GM23248 (cell line): ENCODE data around the gene RFX4.

Experiments used
- EZH2 ChIP-seq: fragments of 200-600 bp; sonication (generic); IDR thresholded peaks from 2 replicates; pipeline ENCODE4 v1.6.1; 2018; ENCODE audit warnings: antibody characterized with exemption, mild to moderate bottlenecking; ENCODE audit not compliant: insufficient read depth, poor library complexity, severe bottlenecking
- EZH2phosphoT487 ChIP-seq: fragments of 200-600 bp; sonication (generic); IDR thresholded peaks from 2 replicates; pipeline ENCODE4 v1.6.1; 2018; ENCODE audit warnings: antibody characterized with exemption, moderate library complexity, mild to moderate bottlenecking, low read depth; ENCODE audit not compliant: insufficient read depth

DNA sequence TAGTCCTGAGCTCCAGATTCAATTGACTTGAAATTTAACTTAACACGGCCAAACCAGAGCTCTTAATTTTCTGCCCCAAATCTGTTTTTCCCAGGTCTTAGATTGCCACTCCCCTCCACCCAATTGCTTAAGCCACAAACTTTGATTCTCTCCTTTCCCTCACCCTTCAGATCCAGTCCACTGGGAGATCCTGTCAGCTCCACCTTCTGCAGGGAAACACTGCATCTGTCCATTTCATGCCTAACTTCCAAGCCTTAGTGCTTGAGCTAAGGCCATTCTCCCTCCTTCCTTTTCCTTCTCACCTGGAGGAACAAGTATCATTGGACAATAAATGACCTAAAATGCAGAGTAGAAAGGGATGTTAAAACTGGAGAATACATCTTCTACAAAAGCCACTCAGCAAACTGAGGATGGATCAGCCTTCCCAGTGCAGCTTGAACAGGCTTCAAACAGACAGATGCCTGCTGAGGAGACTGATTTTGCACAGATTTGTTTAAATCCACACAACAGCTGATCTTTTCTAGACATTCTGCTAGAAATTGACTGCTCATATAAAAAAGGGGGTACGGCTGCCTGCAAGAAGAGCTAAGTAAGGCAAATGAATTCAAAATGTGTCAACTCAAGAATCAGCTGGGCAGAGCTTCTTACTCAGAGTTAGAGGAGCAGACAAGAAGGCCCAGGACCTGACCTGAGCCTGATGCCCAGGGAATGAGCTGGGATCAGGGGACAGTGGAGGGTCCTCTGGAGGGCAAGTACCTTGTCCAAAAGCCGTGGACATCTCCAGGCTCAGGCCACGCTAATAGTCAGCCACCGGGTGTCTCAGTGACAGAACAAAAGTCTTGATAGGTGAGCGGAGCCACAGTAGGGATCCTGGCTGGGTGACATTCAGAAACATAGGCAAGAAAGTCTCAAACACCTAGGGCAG, 110.4 kb downstream of the RFX4 start:
- no peak for TF ChIP-seq EZH2
- no peak for TF ChIP-seq EZH2phosphoT487
